GM12892 (cell line): ENCODE measurements around the gene GPRC6A.
"Not testable (repeated sequence)": the region's sequence is repeated elsewhere in the genome, so short reads cannot be mapped to it uniquely, and the experiment has no call there.

ENCODE experiments used
- DNase-seq: peaks from one replicate; pipeline ENCODE4 v3.0.0; 2011; ENCODE audit not compliant: insufficient read length
- FAIRE-seq: peaks from 2 replicates; lab custom pipeline; 2011; peaks lifted over from hg19 to GRCh38; lab: Jason Lieb, UNC
- POLR2A ChIP-seq: IDR thresholded peaks from 2 replicates; pipeline ENCODE4 v1.6.1; 2011; ENCODE audit warnings: low read depth, low read length, control low read depth
- POLR2AphosphoS5 ChIP-seq: IDR thresholded peaks from 2 replicates; pipeline ENCODE4 v1.6.1; 2011; ENCODE audit warnings: low read depth, low read length, control low read depth
- TAF1 ChIP-seq: IDR thresholded peaks from 2 replicates; pipeline ENCODE4 v1.6.1; 2011; ENCODE audit warnings: low read depth, mild to moderate bottlenecking, control low read depth, low read length, borderline replicate concordance

Gene GPRC6A

GRCh38 chr6:116836606-116837342, 7.9 kb upstream of the GPRC6A start:
- TF ChIP-seq POLR2A (no peak), POLR2AphosphoS5 (no peak), TAF1 (no peak)
- DNase-seq (no peak), FAIRE-seq (no peak)

GRCh38 chr6:116834526-116834925, 5.6 kb upstream of the GPRC6A start:
- DNase-seq, FAIRE-seq: not testable (repeated sequence)

- TF ChIP-seq POLR2AphosphoS5, result no peak
- TF ChIP-seq POLR2A, result no peak
- no peak for TF ChIP-seq TAF1
- FAIRE-seq (no peak), DNase-seq (no peak)
Measured at GRCh38 chr6:116827561-116828240, 1.2 kb downstream of the GPRC6A start.

GRCh38 chr6:116816336-116816735, 12.5 kb downstream of the GPRC6A start:
- DNase-seq, FAIRE-seq: not testable (repeated sequence)

- DNase-seq, result no peak
- TF ChIP-seq POLR2A (no peak), TAF1 (no peak), POLR2AphosphoS5 (no peak)
- no peak for FAIRE-seq
Measured at GRCh38 chr6:116812051-116812650, 16.7 kb downstream of the GPRC6A start.

GRCh38 chr6:116801971-116802370, 26.9 kb downstream of the GPRC6A start:
- FAIRE-seq (no peak), DNase-seq (no peak)
- TF ChIP-seq POLR2AphosphoS5 (no peak), POLR2A (no peak), TAF1 (no peak)

GRCh38 chr6:116799945-116800344, 28.9 kb downstream of the GPRC6A start:
- FAIRE-seq, result no peak
- DNase-seq, result no peak

GRCh38 chr6:116797585-116797984, 31.3 kb downstream of the GPRC6A start:
- TF ChIP-seq POLR2AphosphoS5, result no peak
- TF ChIP-seq POLR2A, result no peak
- TF ChIP-seq TAF1, result no peak
- DNase-seq, result no peak
- FAIRE-seq, result no peak

More at GRCh38 chr6:116799945-116800344, 28.9 kb downstream of the GPRC6A start:
- no peak for TF ChIP-seq TAF1
- TF ChIP-seq POLR2AphosphoS5, result no peak
- no peak for TF ChIP-seq POLR2A

GRCh38 chr6:116793224-116793623, 35.7 kb downstream of the GPRC6A start:
- no peak for DNase-seq
- FAIRE-seq, result no peak
- TF ChIP-seq POLR2A (no peak), TAF1 (no peak)

- TF ChIP-seq POLR2AphosphoS5, result no peak
- no peak for TF ChIP-seq POLR2A
- no peak for TF ChIP-seq TAF1
- no peak for DNase-seq
- no peak for FAIRE-seq
Measured at GRCh38 chr6:116783852-116784251, 45.0 kb downstream of the GPRC6A start.

- no peak for TF ChIP-seq POLR2AphosphoS5
- no peak for TF ChIP-seq TAF1
- no peak for TF ChIP-seq POLR2A
- DNase-seq (no peak), FAIRE-seq (peak; percentile 30)
Measured at GRCh38 chr6:116779573-116780164, 49.2 kb downstream of the GPRC6A start.

GRCh38 chr6:116773886-116774285, 55.0 kb downstream of the GPRC6A start:
- FAIRE-seq (no peak), DNase-seq (no peak)
- TF ChIP-seq POLR2AphosphoS5, result no peak
- TF ChIP-seq POLR2A, result no peak
- TF ChIP-seq TAF1, result no peak
